CD4-positive, alpha-beta T cell treated with Interleukin-4 for 4 hours (primary cell): ENCODE measurements around the gene SFTA2.
"Not testable (repeated sequence)": the region's sequence is repeated elsewhere in the genome, so short reads cannot be mapped to it uniquely, and the experiment has no call there.

Source experiments
- DNase-seq: peaks from one replicate; pipeline ENCODE4 v3.0.0-alpha.2; 2020

SFTA2 gene

DNA sequence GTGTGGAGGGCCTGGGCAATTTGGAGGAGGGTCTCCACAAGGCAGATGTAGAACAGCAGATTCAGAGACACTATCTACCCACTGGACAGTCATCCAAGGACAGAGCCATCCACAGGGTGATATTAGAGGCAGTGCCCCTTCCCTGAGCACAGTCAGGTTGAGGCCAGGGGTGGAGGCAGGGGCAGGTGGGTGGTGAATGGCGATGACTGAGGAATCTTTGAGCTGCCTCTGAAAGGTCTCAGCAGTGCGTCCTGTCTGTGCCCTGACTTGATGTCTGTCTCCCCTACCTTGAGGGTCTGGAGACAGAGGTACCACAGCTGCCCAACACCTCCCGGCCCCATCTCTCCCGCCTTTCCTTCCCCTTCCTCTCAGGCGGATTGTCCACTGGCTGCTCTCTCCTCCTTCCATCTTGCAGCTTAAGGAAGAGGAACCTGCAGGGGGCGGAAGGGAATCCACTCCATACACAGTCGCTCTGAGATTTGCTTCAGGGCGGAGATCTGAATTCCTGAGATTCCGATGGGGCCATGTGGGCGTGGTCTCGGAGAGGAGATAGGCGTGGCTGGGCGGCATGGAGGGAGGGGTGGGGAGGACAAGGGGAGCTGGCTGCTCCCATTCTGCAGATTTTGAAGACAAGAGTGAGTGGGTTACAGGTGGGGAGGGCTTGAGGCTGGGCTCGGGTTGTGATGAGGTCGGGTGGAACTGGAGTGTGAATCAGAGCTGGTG, 10.5 kb upstream of the SFTA2 start:
- no peak for DNase-seq

DNA sequence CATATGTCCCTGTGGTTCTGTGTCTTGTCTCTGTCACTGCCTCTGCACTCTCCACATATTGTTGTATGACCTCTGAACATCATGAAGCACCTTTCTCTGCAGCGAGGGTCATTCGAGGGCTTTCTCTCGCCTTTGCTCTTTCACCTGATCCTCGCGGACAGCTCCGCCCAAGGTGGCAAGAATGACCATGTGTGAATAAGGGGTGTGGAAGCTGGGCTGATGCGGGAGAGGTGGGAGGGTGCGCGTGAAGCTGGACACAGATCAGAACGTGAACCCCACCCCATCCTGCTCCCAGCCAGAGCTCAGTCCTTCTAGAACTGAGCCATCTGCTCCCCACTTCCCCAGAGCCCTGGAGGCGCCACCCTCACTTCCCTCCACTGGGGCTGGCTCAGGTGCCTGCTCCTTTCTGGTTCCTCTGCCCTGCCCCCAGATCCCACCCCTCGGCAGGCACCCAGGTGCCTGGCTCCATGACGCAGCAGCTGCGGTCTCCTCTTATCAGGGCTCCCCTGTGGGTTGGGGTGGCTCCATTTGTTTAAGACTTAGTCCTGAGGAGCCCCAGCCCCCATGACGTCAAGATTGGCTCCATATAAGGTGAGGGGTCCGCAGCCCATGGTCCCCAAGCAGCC, 8.5 kb upstream of the SFTA2 start, which contains the start of gene MUCL3:
MUCL3 (plus strand) TSS at position 613 of the 626 bp plus-strand sequence. CDS start 27 bp downstream, outside the sequence.
- DNase-seq = no peak

DNA sequence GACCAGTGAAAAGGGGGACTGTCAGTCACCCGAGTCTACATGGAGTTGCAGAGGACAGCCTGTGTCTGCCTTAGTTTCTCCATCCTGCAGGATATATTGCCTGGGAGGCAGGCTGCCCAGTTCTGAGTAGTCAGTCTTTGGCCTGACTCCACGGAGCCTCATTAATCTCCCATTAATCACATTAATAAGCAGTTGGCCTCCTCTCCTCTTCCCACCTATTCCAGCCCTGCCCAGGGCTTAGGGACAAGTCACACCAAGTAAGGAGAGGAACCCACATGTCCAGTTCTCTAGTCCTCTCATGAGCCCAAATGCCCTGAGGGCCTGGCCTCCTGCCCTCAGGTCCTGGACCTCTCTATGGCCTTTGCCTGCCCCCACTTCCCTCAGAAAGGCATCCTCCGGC, 7.5 kb upstream of the SFTA2 start:
- DNase-seq = no peak

DNA sequence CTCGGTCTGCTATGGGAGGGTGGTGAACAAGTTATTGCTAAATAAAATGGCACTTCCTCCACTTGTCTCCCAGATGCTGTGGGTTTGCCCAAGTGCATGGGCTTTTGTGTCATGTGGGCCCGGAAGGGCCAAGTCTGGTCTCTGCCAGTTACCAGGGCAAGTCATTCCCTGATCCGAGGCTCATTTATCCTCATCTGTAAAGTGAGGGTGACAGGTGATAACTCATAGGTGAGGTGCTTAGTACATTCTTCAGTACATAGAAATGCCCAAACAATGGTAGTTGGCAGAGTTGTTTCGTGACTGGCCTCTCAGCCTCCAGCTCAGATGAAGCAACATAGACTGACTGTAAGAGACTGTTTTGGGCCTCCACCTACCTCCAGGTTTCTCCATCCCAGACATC, 6.8 kb upstream of the SFTA2 start:
- DNase-seq = no peak

DNA sequence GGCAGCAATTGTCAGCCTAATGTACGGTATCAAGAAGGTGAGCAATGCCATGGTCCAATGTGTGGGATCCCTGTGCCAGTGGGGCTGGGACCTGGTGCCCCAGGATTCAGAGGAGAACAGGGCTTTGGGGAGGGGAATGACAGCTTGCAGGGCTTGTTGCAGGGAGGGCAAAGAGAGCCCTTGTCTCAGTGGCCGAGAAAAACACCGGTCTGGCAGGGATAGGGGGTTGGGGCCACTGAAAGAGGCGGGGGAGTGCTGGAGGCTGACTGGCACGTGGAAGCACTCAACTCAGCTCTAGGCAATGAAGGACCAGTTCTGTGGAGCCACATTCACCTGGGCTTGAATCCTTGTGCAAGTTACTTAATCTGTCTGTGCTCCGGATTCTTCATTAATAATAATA, 5.3 kb upstream of the SFTA2 start:
- no peak for DNase-seq

DNA sequence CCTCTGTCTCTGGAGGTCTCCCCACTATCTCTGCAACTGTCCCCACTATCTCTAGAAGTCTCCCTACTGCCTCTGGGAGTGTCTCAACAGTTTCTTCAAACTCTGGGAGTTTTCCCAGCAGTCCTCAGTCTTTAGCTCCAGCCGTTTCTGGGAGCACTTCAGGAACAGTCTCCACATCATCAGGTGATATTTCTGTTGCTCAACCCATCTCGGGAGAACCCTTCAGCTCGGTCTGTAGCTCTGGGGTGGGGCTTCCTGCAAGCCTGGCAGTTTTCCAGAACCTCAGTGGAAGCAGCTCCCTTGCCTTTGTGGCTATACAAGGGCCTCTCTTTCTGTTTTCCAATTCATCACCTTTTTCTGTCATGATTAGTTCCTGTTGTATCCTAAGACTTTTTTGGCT, 3.0 kb upstream of the SFTA2 start:
- DNase-seq = no peak

DNA sequence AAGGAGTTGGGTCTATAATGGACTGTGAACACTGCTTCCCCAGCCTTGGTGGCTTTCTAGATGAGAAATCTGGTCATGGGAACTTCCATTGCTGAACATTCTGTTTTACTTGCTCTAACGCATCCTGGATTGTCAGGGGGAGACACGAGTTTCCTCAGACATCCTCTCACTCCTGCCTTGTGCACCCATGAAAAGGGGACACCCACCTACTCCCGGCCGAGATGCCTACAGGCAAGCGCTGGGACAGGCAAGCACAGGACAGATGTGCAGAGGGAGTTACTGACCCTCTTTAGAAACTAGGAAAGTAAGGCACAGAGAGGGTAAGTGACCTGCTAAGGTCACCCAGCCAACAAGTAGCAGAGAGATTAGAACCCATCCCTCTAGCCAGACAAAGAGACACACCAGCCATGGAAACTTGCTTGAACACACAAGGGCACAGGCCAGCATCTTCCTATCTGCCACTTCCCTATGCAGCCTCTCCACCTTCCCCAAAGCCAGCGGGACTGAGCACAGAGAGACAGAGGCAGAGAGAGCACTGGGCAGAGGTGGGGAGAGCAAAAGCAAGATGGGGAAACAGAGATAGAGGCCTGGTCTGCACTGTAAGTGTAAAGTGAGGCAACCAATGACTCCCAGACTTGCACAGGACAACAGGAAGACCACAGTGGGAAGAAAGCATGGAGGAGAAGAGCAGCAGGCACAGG, 845 bp upstream of the SFTA2 start:
- DNase-seq = no peak

DNA sequence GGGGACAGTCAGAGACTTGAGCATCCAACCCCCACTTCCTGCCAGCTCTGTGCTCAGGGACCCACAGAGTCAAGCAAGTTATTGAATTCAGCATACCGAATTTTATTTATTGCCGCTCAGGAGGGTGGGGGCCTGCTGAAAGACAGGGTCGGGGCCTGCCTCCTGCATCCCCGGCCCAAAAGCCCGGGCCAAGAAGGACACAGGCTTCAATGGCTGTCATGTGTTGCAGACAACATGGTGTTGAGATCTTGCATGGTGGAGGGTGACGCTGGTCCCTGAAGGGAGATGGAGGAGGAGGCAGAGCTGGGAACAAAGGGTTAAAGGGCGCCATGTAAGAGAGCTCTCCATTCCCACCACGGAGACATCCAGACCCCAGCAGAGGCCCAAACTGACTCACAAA, 698 bp downstream of the SFTA2 start:
- no peak for DNase-seq

DNA sequence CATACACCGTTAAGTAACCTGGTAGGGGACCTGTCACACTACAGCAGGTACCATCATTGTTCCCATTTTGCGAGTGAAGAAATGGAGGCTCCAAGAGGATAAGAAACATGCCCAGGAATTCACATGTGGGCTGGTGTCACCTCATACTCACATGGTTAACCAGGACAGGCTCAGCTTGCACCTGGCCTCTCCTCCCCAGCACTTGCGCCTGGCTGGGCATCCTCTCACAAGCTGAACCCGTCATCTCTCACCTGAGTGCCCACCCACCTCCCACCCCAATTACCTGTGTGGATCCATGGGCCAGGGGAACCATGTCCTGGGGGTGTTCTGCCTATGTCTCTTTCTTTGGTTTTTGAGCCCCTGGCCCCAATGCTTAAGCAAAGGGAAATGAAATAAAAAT, 1.5 kb downstream of the SFTA2 start:
- DNase-seq = no peak

DNA sequence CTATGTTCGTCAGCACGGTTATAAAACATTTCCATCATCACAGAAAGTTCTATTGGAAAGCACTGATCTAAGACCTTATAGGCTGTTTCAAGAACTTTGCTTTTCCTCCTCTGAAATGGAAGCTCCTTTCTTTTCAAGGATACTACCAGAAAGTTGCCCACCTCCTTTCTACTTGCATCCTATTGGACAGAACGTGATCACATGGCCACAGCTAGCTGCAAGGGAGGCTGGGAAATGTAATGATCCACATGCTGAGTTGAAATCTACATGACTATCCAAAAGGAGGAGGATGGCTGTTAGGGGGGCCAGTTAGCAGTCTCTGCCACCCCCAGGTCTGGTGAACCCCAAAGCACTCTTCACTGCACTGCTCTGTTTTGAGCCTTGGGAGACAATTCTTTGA, 3.3 kb downstream of the SFTA2 start:
- no peak for DNase-seq

DNA sequence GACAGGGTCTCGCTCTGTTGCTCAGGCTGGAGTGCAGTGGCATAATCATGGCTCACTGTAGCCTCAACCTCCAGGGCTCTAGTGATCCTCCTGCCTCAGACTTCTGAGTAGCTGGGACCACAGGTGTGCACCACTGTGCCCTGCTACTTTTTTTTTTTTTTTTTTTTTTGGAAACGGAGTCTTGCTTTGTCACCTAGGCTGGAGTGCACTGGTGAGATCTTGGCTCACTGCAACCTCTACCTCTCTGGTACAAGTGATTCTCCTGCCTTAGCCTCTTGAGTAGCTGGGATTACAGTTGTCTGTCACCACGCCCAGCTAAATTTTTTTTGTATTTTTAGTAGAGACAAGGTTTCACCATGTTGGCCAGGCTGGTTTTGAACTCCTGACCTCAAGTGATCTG, 4.9 kb downstream of the SFTA2 start:
- DNase-seq = not testable (repeated sequence)

DNA sequence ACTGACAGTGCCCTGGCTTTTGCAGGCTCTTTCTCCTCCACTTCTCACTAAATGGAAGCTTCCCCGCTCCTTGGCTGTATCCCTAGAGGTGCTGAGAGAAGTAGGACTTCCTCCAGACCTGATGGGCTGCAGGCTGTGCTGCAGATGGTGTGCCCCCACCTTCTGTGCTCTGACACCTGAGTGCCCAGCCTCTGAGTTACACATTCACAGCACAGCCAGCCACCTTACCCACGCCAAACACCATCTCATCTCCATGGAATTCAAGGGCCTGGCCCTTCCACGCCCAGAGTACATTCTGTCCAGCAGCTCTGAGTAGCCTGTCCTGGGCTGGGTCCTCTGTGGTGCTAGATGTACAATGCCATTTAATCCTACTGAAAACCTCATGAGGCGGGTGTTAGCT, 5.3 kb downstream of the SFTA2 start:
- no peak for DNase-seq

DNA sequence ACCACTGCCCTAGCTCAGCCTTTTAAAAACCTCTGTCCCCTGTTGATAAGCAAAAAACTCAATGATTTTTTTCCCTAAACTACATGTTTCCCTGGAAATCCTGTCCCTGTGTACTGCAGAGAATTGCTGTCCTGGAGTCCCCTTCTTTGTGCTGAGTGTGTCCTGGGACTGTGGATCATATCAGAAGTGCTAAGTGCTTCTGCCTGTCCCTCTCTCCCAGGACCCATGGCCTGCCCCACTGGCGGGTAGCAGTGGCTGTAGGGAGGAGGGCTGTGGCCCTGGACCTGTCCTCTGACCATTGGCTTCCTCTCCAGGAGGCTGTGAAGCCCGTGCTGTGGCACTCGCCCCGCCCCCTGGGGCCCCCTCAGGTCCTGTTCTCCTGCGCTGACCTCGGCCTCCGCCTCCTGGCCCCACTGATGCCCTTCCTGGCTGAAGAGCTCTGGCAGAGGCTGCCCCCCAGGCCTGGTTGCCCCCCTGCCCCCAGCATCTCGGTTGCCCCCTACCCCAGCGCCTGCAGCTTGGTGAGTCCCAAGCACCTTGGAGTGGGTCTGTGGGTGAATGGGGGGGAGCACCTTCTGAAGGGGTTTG, 7.8 kb downstream of the SFTA2 start:
- DNase-seq = not testable (repeated sequence)

DNA sequence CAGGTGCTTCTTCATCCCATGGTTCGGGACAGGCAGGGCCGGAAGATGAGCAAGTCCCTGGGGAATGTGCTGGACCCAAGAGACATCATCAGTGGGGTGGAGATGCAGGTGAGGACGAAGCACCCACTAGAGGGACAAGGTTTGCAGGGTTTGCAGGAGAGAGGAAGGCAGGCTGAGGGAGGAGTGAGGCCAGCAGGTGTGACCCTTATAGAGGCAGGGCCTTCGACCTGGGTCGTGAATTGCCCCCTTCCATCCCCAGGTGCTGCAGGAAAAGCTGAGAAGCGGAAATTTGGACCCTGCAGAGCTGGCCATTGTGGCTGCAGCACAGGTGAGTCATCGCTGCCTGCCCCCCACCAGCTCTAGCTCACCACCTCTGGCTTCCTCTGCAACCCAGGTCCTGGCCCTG, 9.5 kb downstream of the SFTA2 start:
- DNase-seq = no peak

DNA sequence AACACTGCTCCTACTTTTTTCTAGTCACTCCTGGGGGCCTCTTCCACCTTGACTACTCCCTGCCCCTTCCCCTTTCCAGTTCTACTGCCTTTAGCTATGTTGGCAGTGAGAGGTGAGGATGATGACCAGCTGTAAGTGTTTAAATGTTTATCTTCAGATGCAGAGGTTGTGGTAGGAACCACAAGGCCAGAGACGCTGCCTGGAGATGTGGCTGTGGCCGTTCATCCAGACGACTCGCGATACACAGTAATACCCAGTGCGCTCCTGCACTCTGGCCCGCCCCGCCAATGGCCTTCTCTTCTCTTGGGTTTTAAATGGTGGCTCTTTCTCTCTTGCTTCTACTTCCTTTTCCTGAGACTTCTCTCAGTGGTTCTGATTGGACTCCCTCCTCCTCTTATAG, 13.3 kb downstream of the SFTA2 start:
- no peak for DNase-seq

DNA sequence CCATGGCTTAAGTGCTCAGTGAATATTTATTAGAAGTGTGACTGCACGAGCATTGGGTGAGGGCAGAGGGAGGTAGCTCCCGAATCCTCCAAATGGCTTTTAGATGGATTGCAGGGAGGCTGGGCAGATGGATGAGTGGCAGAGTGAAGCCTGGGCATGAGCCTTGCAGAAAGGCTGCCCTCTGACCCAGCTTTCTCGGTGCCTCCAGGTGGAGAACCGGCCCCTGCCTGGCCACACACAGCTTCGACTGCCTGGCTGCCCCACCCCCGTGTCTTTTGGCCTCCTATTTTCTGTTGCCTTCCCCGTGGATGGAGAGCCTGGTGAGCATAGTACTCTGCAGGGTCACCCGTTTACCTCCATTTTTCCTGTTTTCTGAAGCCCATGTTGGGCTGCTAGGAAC, 14.5 kb downstream of the SFTA2 start:
- DNase-seq = no peak

DNA sequence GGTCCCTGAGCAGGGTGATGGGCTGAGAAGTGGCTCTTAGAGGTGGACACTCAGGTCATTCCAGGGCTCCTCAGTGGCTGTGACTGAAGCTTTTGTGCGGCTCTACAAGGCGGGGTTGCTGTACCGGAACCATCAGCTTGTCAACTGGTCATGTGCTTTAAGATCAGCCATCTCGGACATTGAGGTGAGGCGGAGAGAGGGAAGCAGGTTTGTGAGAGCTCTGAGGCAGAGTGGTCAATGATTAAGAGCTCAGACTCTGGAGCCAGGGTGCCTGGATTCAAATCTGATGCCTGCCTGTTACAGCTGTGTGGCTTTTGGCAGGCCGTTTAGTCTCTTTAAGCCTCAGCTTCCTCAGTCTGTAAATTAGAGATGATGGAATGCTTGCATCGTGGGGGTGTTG, 14.9 kb downstream of the SFTA2 start:
- no peak for DNase-seq

DNA sequence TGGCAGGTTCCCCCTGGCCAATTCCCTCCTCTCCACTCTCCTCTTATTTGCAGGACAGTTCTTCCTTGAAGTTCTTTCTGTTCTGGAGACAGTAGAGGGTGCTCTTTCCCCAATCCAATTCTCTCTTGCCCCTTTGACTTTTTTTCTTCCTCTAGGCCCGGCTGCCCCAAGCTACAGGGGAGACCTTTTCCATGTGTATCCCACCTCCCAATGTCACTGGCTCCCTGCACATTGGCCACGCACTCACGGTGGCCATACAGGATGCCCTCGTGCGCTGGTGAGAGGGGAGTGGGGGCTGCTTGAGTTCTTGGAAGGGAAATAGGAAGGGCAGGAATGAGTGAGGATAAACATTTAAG, 16.4 kb downstream of the SFTA2 start:
- DNase-seq = peak; percentile 26

DNA sequence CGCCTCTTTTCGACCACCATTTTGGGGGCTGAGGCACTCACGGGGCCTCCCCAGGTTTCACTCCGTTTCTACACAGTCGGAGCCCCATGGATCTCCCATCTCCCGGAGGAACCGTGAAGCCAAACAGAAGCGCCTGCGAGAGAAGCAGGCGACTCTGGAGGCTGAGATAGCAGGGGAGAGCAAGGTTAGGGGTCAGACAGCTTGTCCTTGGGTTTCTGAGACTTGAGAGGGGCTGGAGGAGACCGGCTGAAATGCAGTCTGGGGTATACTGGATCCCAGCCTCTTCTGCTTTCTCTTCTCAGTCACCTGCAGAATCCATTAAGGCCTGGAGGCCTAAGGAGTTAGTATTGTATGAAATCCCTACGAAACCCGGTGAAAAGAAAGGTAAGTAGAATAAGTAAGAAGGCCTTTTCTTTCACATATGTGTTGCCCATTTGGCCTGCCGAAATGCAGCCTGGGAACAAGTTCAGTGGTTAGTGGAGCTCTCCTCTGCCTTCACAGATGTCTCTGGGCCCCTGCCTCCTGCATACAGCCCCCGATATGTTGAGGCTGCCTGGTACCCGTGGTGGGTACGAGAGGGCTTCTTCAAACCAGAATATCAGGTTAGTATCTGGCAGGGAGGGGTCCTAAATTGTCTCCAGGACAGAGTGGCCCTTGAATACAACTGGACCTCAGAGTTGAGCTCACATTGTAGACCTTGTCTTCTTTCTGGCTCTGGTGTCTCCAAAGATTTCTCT, 16.9 kb downstream of the SFTA2 start:
- no peak for DNase-seq

DNA sequence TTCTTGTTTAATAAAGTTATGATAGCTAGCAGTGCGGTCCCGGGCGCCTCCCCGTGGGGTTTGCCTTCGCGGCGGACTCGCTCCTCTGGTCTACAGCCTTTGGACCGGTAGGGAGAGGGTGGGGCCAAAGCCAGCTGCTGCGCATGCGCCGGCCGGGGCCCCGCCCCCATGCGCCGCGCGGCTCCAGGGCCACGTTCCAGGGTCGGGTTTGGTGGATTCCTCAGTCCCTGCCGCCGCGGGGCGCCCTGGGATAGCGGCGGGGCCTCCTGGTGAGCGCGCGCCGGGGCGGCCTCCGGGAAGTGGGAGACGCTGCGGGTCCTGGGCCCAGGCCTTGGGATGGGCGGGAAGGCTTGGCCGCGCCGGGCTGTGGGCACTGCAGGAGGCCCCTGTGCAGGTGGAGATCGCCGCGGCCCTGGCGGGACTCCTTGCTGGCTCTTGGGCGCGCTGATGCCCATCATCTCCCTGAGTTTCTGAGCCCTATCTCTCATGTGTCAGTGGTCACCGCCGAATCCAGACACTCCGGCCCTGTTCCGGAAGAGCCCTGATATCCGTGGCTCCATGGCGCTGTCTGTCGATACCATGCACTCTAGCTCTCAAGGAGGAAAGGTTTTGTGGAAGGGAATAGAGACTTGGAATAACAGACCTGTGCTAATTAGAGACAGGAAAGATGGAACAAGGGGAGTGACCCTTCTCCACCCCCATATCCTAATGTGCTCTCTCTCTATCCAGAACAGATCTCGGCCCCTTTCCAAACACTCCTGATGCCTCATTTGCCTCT, 17.7 kb downstream of the SFTA2 start, which contains the start of gene VARS2:
VARS2 (plus strand) TSS at position 163 of the 778 bp plus-strand sequence; CDS start at position 762, 599 bp downstream.
- DNase-seq = peak; percentile 88

DNA sequence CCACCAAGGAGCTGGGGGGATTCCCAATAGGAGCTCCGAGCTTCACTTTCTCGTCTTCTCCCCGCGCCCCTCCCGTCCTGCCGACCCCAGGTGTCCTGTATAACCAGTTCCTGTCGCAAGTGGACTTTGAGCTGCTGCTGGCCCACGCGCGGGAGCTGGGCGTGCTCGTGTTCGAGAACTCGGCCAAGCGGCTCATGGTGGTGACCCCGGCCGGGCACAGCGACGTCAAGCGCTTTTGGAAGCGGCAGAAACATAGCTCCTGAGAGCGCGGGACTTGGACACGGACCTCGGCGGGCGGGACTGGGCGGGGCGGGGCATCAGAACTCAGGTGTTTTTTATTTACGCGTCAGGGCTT, 18.3 kb downstream of the SFTA2 start:
- no peak for DNase-seq
